ENCODE measurements around the gene CLEC2B.

GRCh38 chr12:9888665-9889273 lies 19.6 kb upstream of the CLEC2B start:
- TF ChIP-seq CTCF (IDR thresholded peaks at IDR 0.05) (no peak), POLR2A (IDR thresholded peaks at IDR 0.05) (no peak)
